Fibroblast of lung (primary cell): ENCODE data around the gene BUD23. TPM values are rescaled to one million over a fixed set of nuclear protein-coding genes. Genes with fewer than 3 reads are reported as not detected.

Experiments
- DNase-seq, 2 donors: peaks; one replicate each; pipeline versions ENCODE4 v3.0.0 to v3.0.0-alpha.2; 2010; ENCODE audit warnings: low read depth in 2 of 2
- H2AFZ ChIP-seq: 2 replicates; pipeline ENCODE4 v1.5.1; 2012; ENCODE audit warnings: low read length, control low read depth, inconsistent platforms
- H3K27ac ChIP-seq: 2 replicates; pipeline ENCODE4 v1.5.1; 2011; ENCODE audit warnings: low read length, control low read depth; ENCODE audit not compliant: insufficient read depth
- H3K27me3 ChIP-seq: 2 replicates; pipeline ENCODE4 v1.5.1; 2011; ENCODE audit warnings: mild to moderate bottlenecking, low read length; ENCODE audit not compliant: control insufficient read depth, insufficient read depth
- H3K36me3 ChIP-seq: 2 replicates; pipeline ENCODE4 v1.5.1; 2011; ENCODE audit warnings: low read length; ENCODE audit not compliant: control insufficient read depth, insufficient read depth
- H3K4me1 ChIP-seq: 2 replicates; pipeline ENCODE4 v1.5.1; 2011; ENCODE audit warnings: low read length; ENCODE audit not compliant: control insufficient read depth, insufficient read depth; ENCODE audit errors: extremely low read depth
- H3K4me2 ChIP-seq: 2 replicates; pipeline ENCODE4 v1.5.1; 2011; ENCODE audit warnings: low read length, control low read depth; ENCODE audit not compliant: insufficient read depth; ENCODE audit errors: extremely low read depth
- H3K4me3 ChIP-seq, 4 experiments: fragments of 200-600 bp in 1 of 4; sonication (generic) in 1 of 4; replicated peaks in 1 of 4; 2 replicates each; pipeline ENCODE4 v1.5.1; 2011 to 2016; ENCODE audit warnings: low read length in 4 of 4, low read depth in 3 of 4, mild to moderate bottlenecking in 3 of 4, control low read depth in 2 of 4, inconsistent platforms in 1 of 4, mixed read lengths in 1 of 4; ENCODE audit not compliant: insufficient read depth in 1 of 4; ENCODE audit errors: control extremely low read depth in 1 of 4
- H3K79me2 ChIP-seq: 2 replicates; pipeline ENCODE4 v1.5.1; 2012; ENCODE audit warnings: mild to moderate bottlenecking, low read length, inconsistent platforms; ENCODE audit not compliant: control insufficient read depth, insufficient read depth
- H3K9ac ChIP-seq: 2 replicates; pipeline ENCODE4 v1.5.1; 2011; ENCODE audit warnings: mild to moderate bottlenecking, low read length, control low read depth; ENCODE audit not compliant: insufficient read depth
- H3K9me3 ChIP-seq: 2 replicates; pipeline ENCODE4 v1.5.1; 2012; ENCODE audit warnings: low read depth, low read length; ENCODE audit not compliant: control insufficient read depth, insufficient read depth
- H4K20me1 ChIP-seq: 2 replicates; pipeline ENCODE4 v1.5.1; 2011; ENCODE audit warnings: low read length; ENCODE audit not compliant: control insufficient read depth, insufficient read depth; ENCODE audit errors: extremely low read depth
- CTCF ChIP-seq, 2 donors: IDR thresholded peaks in 1 of 2; conservative IDR thresholded peaks in 1 of 2; 1 replicate in 1 of 2; 2 replicates in 1 of 2; pipeline ENCODE4 v1.5.1; 2011 to 2012; ENCODE audit warnings: low read length in 2 of 2, control low read depth in 1 of 2, inconsistent platforms in 1 of 2, low read depth in 1 of 2, mild to moderate bottlenecking in 1 of 2
- EZH2 ChIP-seq: IDR thresholded peaks from 2 replicates; pipeline ENCODE4 v1.5.1; 2012; ENCODE audit warnings: low read length, control low read depth, mild to moderate bottlenecking; ENCODE audit errors: missing control alignments
- polyA plus RNA-seq, 2 donors: library from polyadenylated mRNA; depleted of rRNA in 1 of 2; stranded (reverse) in 1 of 2; unstranded in 1 of 2; fragments of >200 nt; gene quantifications; 2 replicates each; pipeline ENCODE4 v1.2.1, GENCODE V29; 2011 to 2012; ENCODE audit warnings: missing spikeins in 1 of 2
- total RNA-seq: library from RNA; depleted of rRNA; stranded (reverse); fragments of >200 nt; gene quantifications from 2 replicates; pipeline ENCODE4 v1.2.1, GENCODE V29; 2014

BUD23 gene
- total and polyA plus RNA-seq, 2 donors (not counting 1 experiment from before 2014, with no cell fraction given), result 31.9 to 60.1 TPM

- H3K27me3 ChIP-seq, result no peaks in the 10 kb centered on the region
- H3K9me3 ChIP-seq, result no peaks in the 10 kb centered on the region
- peaks cover 4% of the 10 kb centered on the region for H3K36me3 ChIP-seq
- no peaks in the 10 kb centered on the region for H4K20me1 ChIP-seq
- no peak overlapping the region for H3K4me3 ChIP-seq
- H2AFZ ChIP-seq, result no peak overlapping the region
- H3K27ac ChIP-seq, result no peak overlapping the region
- DNase-seq, result no peak
- no peak overlapping the region for H3K4me2 ChIP-seq
- no peak overlapping the region for H3K9ac ChIP-seq
- no peak for TF ChIP-seq CTCF (conservative IDR thresholded peaks at IDR 0.05 in 1 of 2, IDR thresholded peaks at IDR 0.05 in 1 of 2; ENCODE audit: low read depth in 1 of 2, low read length in 2 of 2)
- no peak for TF ChIP-seq EZH2
- H3K4me1 ChIP-seq, result peaks cover 6% of the 10 kb centered on the region
- H3K79me2 ChIP-seq, result peaks cover 38% of the 10 kb centered on the region
Observed at GRCh38 chr7:73685311-73685710, 1.9 kb downstream of the BUD23 start.

GRCh38 chr7:73688288-73688687 is 4.9 kb downstream of the BUD23 start:
- Histone ChIP-seq H3K79me2 (peaks cover 16% of the 10 kb centered on the region), H3K4me1 (no peaks in the 10 kb centered on the region), H3K27me3 (no peaks in the 10 kb centered on the region), H3K4me3 (no peak overlapping the region), H3K4me2 (no peak overlapping the region), H4K20me1 (no peaks in the 10 kb centered on the region), H3K36me3 (peaks cover 6% of the 10 kb centered on the region), H3K9ac (no peak overlapping the region), H3K9me3 (no peaks in the 10 kb centered on the region), H2AFZ (no peak overlapping the region), H3K27ac (no peak overlapping the region)
- DNase-seq, result no peak
- TF ChIP-seq EZH2 (no peak), CTCF (conservative IDR thresholded peaks at IDR 0.05 in 1 of 2, IDR thresholded peaks at IDR 0.05 in 1 of 2; ENCODE audit: low read depth in 1 of 2, low read length in 2 of 2) (no peak)

- H3K4me3 ChIP-seq, result no peak overlapping the region
- TF ChIP-seq CTCF (conservative IDR thresholded peaks at IDR 0.05 in 1 of 2, IDR thresholded peaks at IDR 0.05 in 1 of 2; ENCODE audit: low read depth in 1 of 2, low read length in 2 of 2), result no peak
- no peak for TF ChIP-seq EZH2
Observed at GRCh38 chr7:73690646-73691045, 7.2 kb downstream of the BUD23 start.

More at GRCh38 chr7:73690646-73691045, 7.2 kb downstream of the BUD23 start:
- Histone ChIP-seq H4K20me1 (no peaks in the 10 kb centered on the region), H3K9me3 (no peaks in the 10 kb centered on the region), H3K9ac (no peak overlapping the region), H3K4me1 (no peaks in the 10 kb centered on the region), H3K36me3 (peaks cover 15% of the 10 kb centered on the region), H3K4me2 (no peak overlapping the region), H3K27ac (no peak overlapping the region), H3K27me3 (no peaks in the 10 kb centered on the region), H2AFZ (no peak overlapping the region), H3K79me2 (peaks cover 2% of the 10 kb centered on the region)
- DNase-seq, result no peak
